Measurements from ENCODE around the gene C17orf113.

C17orf113 gene

DNA sequence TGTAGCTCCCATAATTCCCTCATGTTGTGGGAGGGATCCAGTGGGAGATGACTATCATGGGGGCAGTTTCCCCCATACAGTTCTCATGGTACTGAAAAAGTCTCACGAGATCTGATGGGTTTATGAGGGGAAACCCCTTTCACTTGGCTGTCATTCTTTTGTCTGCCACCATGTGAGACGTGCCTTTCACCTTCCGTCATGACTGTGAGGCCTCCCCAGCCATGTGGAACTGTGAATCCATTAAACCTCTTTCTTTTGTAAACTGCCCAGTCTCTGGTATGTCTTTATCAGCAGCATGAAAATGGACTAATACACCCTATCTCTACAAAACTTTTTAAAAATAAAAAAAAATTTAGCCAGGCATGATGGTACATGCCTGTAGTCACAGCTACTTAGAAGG lies 6.2 kb upstream of the C17orf113 start:
- peaks cover 28% of the 10 kb centered on the region for H3K27me3 ChIP-seq (replicated peaks)
- TF ChIP-seq, protein P1, sequence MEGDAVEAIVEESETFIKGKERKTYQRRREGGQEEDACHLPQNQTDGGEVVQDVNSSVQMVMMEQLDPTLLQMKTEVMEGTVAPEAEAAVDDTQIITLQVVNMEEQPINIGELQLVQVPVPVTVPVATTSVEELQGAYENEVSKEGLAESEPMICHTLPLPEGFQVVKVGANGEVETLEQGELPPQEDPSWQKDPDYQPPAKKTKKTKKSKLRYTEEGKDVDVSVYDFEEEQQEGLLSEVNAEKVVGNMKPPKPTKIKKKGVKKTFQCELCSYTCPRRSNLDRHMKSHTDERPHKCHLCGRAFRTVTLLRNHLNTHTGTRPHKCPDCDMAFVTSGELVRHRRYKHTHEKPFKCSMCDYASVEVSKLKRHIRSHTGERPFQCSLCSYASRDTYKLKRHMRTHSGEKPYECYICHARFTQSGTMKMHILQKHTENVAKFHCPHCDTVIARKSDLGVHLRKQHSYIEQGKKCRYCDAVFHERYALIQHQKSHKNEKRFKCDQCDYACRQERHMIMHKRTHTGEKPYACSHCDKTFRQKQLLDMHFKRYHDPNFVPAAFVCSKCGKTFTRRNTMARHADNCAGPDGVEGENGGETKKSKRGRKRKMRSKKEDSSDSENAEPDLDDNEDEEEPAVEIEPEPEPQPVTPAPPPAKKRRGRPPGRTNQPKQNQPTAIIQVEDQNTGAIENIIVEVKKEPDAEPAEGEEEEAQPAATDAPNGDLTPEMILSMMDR (IDR thresholded peaks at IDR 0.05; ENCODE audit: low read depth, low read length, missing control alignments), result no peak
- no peak overlapping the region for H3K27ac ChIP-seq
- H3K4me3 ChIP-seq (ENCODE audit: low read depth, low read length), result no peak overlapping the region
- in situ Hi-C loops (cut with HindIII; ENCODE audit: low pct_ligation_motif_present, low sequenced_read_pairs), result no loop called here
- no peaks in the 10 kb centered on the region for H3K36me3 ChIP-seq (replicated peaks)
- no peak for DNase-seq

DNA sequence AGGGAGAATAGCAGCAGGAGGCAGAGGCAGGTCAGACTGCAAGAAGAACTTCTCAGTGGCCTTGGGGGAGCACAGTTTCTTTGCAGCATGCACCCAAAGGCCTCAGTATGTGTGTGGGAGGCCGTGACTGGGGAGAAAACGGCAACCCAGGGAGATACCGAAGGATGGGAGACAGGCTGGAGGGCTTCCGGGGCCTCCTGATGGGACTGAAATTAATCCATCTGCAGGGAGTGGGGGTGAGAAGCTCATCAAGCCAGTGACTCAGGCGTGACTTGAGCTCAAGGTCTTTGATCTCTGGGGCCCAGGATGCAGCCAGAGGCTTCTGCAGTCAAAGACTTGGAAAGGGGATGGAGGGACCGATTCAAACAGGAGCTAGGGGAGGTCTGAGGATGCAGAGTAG lies 5.1 kb upstream of the C17orf113 start:
- no peak for DNase-seq
- no peak overlapping the region for H3K4me3 ChIP-seq (ENCODE audit: low read depth, low read length)
- in situ Hi-C loops (cut with HindIII; ENCODE audit: low pct_ligation_motif_present, low sequenced_read_pairs), result no loop called here
- no peaks in the 10 kb centered on the region for H3K36me3 ChIP-seq (replicated peaks)
- H3K27me3 ChIP-seq (replicated peaks), result peaks cover 32% of the 10 kb centered on the region
- no peak overlapping the region for H3K27ac ChIP-seq
- TF ChIP-seq, protein P1 (IDR thresholded peaks at IDR 0.05; ENCODE audit: low read depth, low read length, missing control alignments), result no peak

DNA sequence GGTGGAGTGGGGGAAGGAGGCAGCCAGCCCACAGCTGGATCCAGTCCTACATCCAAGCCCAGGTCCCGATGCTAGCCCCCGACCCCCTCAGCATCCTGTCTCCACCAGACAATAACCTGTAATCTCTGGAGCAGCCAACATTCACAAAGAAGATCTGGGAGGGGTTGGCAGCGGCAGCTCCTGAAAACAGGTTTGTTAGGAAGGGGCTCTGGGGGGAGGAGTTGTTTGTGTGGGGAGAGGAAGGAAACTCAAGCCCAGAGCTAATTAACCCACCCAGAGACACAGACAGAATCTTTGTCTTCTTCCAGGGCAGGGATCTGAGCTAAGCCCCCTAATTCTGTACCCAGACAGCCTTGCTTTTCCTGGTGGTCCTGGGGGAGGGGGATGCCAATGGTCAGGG lies 4.6 kb upstream of the C17orf113 start:
- H3K4me3 ChIP-seq (ENCODE audit: low read depth, low read length), result no peak overlapping the region
- peaks cover 32% of the 10 kb centered on the region for H3K27me3 ChIP-seq (replicated peaks)
- in situ Hi-C loops (cut with HindIII; ENCODE audit: low pct_ligation_motif_present, low sequenced_read_pairs), result no loop called here
- DNase-seq, result no peak
- H3K36me3 ChIP-seq (replicated peaks), result no peaks in the 10 kb centered on the region
- no peak overlapping the region for H3K27ac ChIP-seq
- TF ChIP-seq, protein P1 (IDR thresholded peaks at IDR 0.05; ENCODE audit: low read depth, low read length, missing control alignments), result no peak

DNA sequence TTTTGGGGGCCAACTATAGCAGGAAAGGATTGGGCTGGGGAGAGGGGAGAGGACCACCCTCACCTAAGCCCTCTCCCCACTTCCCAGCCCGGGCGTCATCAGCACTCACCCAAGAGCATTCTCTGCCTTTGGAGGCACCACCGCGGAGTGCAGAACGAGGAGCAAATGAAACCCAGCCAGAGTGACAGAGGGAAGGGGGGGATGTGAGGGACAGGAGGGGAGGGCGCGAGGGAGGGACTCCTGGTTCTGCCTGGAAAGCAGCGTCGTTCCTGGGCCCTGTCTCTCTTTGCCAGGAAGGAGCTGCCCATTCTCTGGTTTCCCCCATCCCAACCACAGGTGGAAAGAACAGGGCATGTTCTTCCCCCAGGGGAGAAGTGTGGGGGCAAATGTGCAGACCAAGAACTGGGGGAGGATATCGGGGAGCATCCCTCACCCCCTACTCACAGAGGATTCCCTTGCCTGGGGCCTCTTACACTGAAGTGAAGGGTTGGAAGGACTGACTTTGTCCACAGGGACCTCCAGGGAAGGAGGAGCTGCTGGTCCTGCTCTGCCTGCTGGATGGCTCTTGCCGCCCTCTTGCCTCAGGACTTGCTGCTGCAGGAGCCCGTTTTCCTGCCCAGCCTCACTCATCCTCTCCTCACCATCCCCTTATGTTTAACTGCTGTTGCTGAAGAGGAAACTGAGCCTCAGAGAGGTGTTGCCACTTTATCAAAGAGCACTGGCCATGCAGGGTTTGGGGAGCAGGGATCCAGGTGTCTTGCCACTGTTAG lies 3.5 kb upstream of the C17orf113 start:
- Histone ChIP-seq H3K4me3 (ENCODE audit: low read depth, low read length) (no peak overlapping the region), H3K36me3 (replicated peaks) (no peaks in the 10 kb centered on the region), H3K27me3 (replicated peaks) (peaks cover 39% of the 10 kb centered on the region), H3K27ac (no peak overlapping the region)
- TF ChIP-seq, protein P1 (IDR thresholded peaks at IDR 0.05; ENCODE audit: low read depth, low read length, missing control alignments), result no peak
- no peak for DNase-seq
- in situ Hi-C loops (cut with HindIII; ENCODE audit: low pct_ligation_motif_present, low sequenced_read_pairs), result no loop called here

DNA sequence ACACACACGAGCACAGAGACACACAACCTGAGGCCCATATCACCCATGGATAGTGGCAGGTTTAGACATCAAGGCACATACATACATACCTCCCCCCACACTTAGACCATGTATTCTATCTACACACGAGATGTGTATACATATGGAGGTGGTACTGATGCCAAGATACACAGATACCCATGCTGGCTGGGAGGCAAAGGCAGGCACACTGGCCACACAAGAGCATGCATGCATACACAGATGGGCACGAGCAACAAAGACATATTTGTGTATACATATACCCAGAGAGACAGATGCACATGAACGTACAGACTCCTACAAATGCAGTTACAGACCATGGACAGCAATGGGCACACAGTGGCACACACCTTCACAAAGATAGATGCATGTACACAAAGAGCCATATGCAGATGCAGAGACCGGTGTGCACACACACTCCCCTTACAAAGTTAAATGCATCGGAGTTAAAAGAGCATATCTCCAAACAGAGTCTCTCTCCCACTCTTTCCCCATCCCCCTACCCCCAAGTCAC lies 2.0 kb upstream of the C17orf113 start:
- in situ Hi-C loops (cut with HindIII; ENCODE audit: low pct_ligation_motif_present, low sequenced_read_pairs), result no loop called here

More for the DNA sequence above, 2.0 kb upstream of the C17orf113 start:
- Histone ChIP-seq H3K27ac (no peak overlapping the region), H3K36me3 (replicated peaks) (no peaks in the 10 kb centered on the region), H3K4me3 (ENCODE audit: low read depth, low read length) (no peak overlapping the region), H3K27me3 (replicated peaks) (peaks cover 39% of the 10 kb centered on the region)
- TF ChIP-seq, protein P1 (IDR thresholded peaks at IDR 0.05; ENCODE audit: low read depth, low read length, missing control alignments), result no peak
- no peak for DNase-seq

All from brain microvascular endothelial cell (primary cell).